ENCODE data around the gene C1orf198.

Gene C1orf198

GRCh38 chr1:230891413-230891812 is 23.1 kb upstream of the C1orf198 start:
- no peak for DNase-seq

DNA sequence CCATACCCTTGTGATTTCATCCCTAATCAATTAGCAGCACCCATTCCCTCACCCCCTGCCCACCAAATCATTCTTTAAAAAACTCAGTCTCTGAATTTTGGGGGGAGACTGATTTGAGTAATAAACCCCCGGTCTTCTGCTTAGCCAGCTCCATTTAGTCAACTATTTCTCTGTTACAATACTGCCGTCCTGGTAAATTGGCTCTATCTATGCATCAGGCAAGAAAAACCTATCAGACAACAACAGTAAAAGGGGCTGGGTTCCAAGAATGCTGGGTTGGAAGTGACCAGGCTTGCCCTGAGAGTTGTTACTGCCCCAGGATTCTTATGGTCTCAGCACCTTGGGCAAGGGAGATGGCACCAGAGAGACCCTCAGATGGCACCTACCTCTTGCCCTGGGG is 16.3 kb upstream of the C1orf198 start:
- DNase-seq: no peak

DNA sequence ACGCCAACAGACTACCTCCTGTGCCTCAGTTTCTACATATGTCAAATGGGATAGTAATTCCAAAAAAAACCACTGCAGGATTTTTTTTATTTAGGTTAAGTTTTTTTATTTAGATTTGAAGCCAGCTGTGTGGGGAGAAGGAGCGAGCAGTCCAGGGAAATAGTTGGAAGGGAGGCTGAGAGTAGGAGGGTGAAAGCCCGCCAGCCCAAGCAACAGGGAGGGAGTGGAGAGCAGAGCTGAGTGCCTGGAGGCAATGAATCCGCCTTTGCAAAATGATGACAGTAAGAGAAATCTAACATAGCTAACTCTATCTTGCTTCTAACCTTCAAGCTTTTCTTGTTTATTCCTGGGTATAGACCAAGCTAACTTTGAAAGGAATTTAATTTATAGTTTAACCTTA is 15.6 kb upstream of the C1orf198 start:
- DNase-seq: no peak

DNA sequence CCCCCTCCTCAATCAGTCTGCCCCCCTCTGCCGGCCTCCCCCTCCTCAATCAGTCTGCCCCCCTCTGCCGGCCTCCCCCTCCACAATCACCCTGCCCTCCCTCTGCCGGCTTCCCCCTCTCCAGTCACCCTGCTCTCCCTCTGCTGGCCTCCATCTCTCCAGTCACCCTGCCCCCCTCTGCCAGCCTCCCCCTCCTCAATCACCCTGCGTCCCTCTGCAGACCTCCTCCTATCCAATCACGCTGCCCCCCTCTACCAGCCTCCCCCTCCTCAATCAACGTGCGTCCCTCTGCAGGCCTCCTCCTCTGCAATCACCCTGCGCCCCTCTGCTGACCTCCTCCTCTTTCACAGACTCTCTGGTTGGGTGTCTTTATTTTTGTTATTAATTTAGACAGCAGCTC is 11.5 kb upstream of the C1orf198 start:
- no peak for DNase-seq

DNA sequence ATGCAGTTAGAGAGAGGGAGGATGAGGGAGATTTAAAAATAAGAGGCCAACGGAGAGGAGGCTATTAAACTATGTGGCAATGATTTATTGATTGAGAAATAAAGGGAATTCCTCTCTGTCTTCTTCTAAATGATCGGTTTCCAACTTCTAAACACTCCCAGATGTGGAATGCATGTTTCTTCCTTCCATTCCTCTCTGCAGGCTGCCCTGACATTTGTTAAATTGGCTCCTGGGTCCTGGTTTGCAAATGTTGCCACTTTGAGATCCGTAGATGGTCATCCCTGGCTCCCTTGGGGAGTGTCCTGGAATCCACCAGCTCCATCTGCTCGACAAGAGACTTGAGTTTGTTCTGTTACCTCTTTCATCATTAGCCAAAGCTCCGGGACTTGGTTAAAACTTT is 10.3 kb upstream of the C1orf198 start:
- no peak for DNase-seq

GRCh38 chr1:230877924-230878590 is 9.7 kb upstream of the C1orf198 start:
- no peak for DNase-seq

DNA sequence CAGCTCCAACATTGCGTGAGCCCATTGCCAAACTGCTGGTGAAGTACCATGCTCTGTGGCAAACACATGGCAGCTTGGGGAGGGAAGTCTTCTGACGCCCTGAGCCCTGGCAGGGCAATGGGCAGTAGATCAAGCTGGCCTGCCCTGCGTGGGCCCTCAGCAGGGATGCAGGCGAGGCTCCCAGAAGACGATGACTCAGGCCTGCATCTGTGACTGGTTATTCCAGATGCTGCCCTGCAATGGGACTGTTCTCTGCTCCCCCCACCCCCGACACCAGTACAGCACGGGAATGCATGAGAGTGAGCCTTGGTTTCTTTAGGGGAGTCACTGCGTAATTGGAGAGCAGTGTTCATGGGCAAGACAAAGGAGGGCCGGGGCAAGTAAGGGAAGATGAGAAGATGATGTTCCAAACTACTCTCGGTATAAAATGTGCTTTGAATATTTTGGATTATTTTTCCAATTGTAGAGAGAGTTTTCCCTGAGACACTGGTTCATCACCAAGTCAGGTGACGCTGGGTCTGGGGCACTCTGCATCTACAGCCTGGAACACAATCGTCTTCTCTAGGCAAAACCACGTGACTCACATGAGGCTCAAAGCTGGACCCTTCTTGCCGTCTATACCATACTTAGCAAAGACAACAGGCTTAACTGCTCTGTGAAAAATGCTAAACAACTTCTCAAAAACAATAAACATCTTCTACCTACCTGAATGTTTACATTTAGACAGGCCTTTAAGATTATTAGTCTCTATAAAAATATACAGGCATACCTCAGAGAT is 9.0 kb upstream of the C1orf198 start:
- DNase-seq: no peak

DNA sequence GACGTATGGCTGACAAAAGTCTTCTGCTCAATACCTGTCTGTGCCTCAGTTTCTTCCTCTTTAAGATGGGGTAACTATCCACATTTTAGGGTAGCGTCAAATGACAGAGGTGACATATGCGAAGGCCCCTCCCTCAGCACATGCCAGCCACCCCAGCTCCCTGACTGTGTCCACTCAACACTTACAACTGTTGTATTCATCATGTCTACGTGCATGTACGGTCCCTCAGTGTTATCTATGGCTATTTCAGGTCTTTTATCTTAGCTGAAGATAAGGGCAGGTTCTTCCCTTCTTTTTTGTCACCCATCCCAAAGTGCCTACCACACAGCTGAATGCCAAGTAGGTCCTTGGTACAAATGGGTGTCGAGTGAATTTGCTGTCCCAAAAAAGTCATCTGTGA is 8.3 kb upstream of the C1orf198 start:
- DNase-seq: no peak

DNA sequence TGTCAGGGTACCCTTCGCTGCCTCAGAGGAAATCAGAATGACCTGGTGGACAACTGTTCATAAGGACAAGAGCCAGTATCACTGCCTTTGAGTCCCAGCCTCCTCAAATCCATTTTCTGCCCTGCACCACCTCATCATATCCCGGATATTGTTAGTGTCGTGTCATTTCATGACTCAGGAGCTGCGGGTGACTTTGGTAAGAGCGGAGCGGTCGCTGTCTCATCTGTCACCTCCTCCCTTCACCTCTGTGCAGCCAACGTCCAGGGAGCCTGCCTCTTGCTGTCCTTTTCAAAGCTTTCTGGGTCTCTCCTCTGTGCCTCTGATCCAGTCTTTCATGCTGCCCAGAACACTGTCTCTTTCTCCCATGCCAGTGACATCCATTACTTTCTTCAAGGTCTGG is 7.0 kb upstream of the C1orf198 start:
- no peak for DNase-seq

DNA sequence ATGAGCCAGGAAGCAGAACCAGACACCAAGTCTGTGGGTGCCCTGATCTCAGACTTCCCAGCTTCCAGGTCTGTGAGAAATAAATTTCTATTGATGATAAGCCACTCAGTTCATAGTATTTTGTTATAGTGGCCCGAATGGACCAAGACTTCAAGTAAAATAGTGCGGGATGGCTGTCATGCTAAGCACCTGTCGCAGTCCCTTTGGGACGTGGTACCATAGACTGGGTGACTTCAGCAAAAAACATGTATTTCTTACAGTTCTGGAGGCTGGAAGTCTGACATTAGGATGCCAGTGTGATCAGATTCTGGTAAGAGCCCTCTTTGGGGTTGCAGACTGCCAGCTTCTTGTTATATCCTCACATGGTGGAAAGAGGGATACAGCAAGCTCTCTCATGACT is 2.6 kb upstream of the C1orf198 start:
- no peak for DNase-seq

DNA sequence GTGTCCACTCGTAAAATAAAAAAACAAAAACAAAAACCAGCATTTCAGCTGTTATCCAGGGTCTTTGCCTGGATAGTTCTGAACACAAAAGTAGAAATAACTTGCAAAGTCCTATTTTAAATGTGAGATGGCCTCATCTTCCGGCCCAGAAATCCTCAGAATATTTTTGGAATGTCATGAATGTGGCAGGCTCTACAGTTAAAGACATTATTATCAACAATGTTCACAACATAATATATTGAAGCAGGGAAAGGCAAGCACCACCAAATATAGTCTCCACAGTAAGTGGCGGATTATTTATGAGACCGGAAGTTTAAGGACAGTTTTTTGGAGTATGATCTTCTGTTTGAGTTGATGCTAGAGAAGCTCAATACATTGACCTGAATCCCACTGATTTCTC is 1.2 kb upstream of the C1orf198 start:
- no peak for DNase-seq

DNA sequence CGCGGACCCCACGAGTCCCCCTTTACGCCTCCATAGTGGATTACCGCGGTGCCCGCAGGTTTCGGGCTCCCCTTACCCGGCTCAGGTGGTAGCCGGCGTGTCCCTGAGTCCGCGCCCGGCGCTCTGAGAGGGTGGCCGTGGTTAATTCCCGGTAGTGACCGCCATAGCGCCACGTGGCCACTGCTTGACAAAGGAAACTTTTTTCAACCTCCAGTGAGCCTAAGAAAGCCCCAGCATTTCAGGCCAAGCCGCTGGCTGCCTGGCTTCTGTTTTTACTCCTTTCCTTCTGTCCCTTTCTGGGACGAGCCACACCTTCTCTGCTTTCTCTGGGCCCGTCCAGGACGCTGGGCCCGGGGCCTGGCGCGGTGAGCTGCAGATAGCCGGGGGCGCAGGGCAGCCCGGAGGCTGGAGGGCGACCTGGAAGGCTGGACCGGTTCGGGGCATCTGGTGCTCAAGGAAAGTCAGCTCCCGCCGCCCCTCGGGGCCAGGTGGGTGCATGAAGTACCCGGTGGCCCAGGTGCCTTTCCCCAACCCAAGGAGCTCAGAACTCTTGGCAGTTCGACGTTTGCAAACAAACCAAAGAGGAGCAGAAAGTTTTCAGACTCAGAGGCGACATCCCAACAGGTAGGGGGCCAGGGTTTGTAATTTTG is 540 bp upstream of the C1orf198 start:
- no peak for DNase-seq

DNA sequence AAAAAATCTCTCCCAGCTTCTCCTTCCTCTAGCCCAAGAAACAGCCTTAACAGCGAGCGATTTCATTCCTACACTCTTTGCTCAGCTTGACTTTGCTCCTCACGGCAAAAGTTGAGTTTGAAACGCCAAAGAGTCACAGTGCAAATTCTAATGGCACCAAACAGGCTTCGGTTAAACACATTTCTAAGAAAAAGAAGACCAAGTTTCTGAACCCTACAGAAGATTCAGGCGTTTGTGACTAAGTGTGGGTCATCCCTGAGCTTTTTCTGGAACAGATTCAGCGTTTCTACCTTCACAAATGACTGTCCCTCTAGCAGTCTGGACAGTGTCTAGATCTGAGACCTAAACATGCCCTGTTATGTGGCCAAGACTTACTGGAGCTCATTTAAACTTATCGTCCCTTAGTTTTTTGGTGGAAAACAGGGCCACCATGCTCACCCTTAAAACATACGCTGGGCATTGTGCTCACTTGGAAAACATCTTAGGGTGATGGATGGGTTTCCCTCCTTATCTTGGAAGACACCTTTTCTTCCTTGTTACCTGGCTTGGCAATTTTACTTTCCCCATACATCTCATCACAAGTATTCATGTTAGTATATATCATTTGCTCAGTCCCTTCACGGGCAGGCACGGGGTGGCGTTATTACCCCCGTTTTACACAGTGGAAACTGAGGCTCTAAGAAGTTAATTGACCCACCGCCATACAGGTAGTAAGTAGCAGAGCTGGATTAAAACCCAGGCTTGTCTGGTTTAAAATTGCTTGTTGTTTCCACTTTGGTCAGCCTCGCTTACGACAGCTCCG is 1.0 kb downstream of the C1orf198 start:
- DNase-seq: no peak

GRCh38 chr1:230866171-230867070 is 1.9 kb downstream of the C1orf198 start:
- no peak for DNase-seq

DNA sequence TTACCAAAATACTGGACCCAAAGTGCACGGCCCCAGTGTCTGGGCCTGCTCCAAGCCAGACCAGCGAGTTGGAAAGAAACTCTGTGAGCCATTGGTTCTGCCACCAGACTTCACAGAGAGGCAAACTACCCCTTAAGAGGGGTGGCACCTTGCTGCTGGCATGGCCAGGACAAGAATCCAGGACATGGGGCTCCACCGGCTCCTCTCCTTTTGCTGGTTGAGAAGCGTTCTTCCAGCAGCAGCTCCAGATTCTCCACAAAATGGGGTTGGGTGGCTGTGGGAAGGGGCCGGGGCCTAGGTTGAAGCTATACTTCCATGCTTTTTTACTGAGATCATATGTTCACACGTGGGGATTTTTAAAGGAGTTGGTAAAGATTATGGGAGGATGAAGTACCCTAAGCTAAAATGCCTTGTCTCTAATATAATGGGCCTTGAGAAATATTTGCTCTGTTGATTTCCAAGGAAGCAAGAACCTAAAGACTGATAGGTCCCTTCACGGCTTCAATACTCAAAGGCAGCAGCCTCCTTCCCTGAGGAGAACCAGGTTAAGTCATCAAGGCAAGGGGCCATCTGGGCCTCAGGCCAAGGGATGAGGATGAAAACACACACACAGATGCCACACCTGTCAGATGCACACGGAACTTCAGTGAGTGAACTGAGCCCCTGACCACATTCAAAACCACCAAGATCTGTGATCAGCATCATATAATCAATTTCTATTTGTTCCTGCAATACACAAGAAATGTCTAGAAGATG is 3.1 kb downstream of the C1orf198 start:
- DNase-seq: no peak

- no peak for DNase-seq
These were observed 3.9 kb downstream of the C1orf198 start for GRCh38 chr1:230864441-230864840.

- no peak for DNase-seq
These were observed 4.9 kb downstream of the C1orf198 start for GRCh38 chr1:230863449-230863848.

GRCh38 chr1:230861970-230862595 is 6.2 kb downstream of the C1orf198 start:
- no peak for DNase-seq

DNA sequence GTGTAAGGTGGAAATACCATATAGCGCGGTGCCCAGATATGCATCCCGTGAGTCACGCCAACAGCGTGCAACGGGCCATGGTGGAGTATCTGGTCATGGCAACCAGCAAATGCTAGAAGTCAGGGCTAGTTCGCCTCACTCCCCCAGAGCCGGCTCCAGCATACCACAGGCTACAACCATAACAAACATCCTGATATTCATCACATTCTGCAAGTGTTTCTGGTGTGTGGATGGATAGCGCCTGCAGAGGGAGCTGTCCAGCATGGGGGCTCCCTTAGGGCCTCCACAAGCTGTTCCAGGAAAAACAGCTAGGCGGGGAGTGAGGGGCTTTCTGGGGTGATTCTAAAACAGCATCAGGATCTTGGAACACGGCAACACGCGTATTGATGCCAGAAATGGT is 6.8 kb downstream of the C1orf198 start:
- no peak for DNase-seq

DNA sequence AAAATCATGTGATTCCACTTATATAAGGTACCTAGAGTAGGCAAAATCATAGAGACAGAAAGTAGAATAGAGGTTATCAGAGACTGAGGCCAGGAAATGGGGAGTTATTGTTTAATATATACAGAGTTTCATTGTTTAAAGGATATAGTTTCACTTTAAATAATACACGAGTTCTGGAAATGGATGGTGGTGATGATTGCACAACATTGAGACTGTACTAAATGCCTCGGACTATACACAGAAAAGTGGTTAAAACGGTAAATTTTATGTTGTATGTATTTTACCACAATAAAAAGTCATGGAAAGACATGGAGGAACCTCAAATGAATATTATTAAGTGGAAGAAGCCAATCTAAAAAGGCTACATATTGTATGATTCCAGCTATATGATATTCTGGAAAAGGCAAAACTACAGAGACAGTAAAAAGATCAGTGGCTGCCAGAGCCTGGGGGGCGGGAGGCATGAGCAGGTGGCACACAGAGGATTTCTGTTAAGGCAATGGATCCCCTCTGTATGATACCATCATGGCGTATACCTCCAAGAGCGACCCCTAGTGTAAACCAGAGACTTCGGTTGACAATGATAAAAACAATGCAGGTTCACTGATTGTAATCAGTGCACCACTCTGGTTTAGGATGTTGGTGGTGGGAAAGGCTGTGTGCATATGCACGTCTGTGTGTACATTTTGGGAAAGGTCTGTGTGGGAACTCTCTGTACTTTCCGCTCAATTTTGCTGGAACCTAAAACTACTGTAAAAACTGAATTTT is 7.5 kb downstream of the C1orf198 start:
- no peak for DNase-seq

Measured in activated CD8-positive, alpha-beta memory T cell treated with anti-CD3 and anti-CD28 coated beads, Interleukin-2, amount 50 U/mL, for 48 hours (primary cell).